Stimulated activated CD4-positive, alpha-beta T cell treated with anti-CD3 and anti-CD28 coated beads, Interleukin-12 subunit alpha, Interleukin-12 subunit beta, amount 100 ng/mL, for 24 hours (primary cell): ENCODE results near the gene ELFN1.

Source experiments
- DNase-seq, 2 experiments: peaks; one replicate each; pipeline ENCODE4 v3.0.0-alpha.2; 2020; ENCODE audit warnings: low read depth in 2 of 2

Gene ELFN1

GRCh38 chr7:1663857-1664651, 6.0 kb upstream of the ELFN1 start:
- no peak for DNase-seq

- peak; percentile 27 to 55 for DNase-seq
These were observed 5.1 kb upstream of the ELFN1 start for GRCh38 chr7:1664711-1665548.

- DNase-seq = no peak
These were observed 4.3 kb upstream of the ELFN1 start for GRCh38 chr7:1665549-1666316.

GRCh38 chr7:1666317-1666822, 3.7 kb upstream of the ELFN1 start:
- no peak for DNase-seq

GRCh38 chr7:1666823-1667565, 3.1 kb upstream of the ELFN1 start:
- no peak for DNase-seq

- no peak for DNase-seq
These were observed 2.3 kb upstream of the ELFN1 start for GRCh38 chr7:1667566-1668395.

- no peak for DNase-seq
These were observed 1.5 kb upstream of the ELFN1 start for GRCh38 chr7:1668396-1669063.

- no peak for DNase-seq
These were observed 769 bp upstream of the ELFN1 start for GRCh38 chr7:1669064-1669951.

- no peak for DNase-seq
These were observed 967 bp downstream of the ELFN1 start for GRCh38 chr7:1670894-1671593.

- DNase-seq = no peak
These were observed 1.7 kb downstream of the ELFN1 start for GRCh38 chr7:1671594-1672451.

GRCh38 chr7:1672851-1673486, 2.9 kb downstream of the ELFN1 start:
- DNase-seq = no peak

GRCh38 chr7:1673581-1674118, 3.6 kb downstream of the ELFN1 start:
- no peak for DNase-seq

- DNase-seq = no peak
These were observed 4.3 kb downstream of the ELFN1 start for GRCh38 chr7:1674161-1675035.

- no peak for DNase-seq
These were observed 5.1 kb downstream of the ELFN1 start for GRCh38 chr7:1675036-1675671.
